Measurements from ENCODE around the gene C3orf38.
"Not testable (repeated sequence)": the region's sequence is repeated elsewhere in the genome, so short reads cannot be mapped to it uniquely, and the experiment has no call there.

Gene C3orf38

GRCh38 chr3:88166419-88166971 is 16.7 kb downstream of the C3orf38 start:
- no peak for DNase-seq

GRCh38 chr3:88167173-88167572 is 17.4 kb downstream of the C3orf38 start:
- no peak for DNase-seq

DNA sequence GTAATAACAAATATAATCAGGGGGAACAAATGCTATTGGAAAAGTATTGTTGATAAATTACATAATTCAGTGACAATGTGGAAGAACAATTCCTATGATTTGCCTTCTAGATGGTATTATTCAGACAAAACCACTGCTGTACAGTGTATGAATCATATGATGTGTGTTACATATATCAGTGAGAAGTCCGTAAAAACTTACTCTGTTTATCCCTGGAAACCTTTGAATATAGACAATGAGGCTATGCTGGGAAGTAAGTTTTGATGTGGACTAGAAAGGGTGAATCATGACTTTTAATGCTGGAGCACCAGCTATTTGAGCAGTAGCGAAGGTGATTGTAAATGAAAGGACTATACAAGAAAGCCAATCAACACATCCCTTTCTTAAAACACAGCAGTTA is 17.9 kb downstream of the C3orf38 start:
- DNase-seq = no peak

DNA sequence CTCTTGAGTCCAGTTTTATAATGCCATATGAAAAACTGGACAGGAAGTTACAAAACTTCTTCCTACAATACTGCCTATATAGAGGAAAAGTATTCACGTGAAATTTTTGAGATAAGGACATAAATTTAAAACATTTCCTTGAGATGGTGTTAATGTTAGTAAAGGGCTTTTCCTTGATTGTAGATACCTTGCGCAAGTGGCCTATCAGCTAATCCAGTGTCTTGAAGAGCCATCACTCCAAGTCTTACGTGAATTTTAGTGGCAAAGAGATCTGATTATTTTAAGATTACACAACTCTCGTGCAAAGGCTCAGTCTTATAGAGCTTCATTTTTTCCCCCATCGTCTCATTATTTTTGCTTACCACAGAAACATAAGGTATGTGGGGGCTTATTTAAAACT is 18.4 kb downstream of the C3orf38 start:
- no peak for DNase-seq

DNA sequence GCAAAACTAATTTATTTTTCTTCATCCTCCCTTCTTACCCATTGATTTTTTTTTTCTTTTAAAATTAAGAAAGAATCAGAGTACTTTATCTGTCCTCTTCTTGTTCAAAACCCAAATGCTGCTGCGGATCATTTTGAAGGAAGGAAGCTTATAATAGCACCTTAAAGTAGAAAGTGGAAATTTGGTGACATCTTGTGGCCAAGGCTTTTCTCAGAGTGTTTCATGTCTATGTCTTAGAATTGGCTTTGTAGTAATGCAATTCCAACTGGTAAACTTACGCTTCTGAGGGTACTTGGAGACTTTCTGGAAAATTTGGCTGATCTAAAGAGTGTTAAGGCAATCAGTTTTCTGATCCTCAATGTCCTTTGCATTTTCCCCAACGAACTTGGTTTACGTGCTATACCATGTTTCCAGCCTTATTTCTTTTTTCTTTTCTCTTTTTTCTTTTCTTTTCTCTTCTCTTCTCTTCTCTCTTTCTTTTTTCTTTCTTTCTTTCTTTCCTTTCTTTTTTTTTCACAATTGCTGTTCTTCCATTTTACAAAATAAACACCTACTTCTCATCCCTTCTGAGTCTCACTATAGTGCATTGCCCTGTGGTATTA is 30.7 kb downstream of the C3orf38 start:
- peak; percentile 43 for DNase-seq

DNA sequence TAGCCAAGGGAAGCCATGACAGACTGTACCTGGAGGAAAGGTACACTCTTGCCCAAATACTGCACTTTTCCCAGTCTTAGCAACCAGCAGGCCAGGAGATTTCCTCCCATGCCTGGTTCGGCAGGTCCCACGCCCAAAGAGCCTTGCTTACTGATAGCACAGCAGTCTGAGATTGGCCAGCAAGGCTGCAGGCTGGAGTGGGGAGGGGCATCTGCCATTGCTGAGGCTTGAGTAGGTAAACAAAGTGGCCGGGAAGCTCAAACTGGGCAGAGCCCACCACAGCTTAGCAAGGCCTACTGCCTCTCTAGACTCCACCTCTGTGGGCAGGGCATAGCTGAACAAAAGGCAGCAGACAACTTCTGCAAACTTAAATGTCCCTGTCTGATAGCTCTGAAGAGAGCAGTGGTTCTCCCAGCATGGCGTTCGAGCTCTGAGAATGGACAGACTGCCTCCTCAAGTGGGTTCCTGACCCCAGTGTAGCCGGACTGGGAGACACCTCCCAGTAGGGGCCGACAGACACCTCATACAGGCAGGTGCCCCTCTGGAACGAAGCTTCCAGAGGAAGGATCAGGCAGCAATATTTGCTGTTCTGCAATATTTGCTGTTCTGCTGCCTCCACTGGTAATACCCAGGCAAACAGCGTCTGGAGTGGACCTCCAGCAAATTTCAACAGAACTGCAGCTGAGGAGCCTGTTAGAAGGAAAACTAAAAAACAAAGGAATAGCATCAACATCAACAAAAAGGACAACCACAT is 32.6 kb downstream of the C3orf38 start:
- DNase-seq = not testable (repeated sequence)

- no peak for DNase-seq
Measured at GRCh38 chr3:88188436-88188835, 38.7 kb downstream of the C3orf38 start.

GRCh38 chr3:88189361-88189810 is 39.6 kb downstream of the C3orf38 start:
- no peak for DNase-seq

GRCh38 chr3:88191872-88192409 is 42.2 kb downstream of the C3orf38 start:
- no peak for DNase-seq

GRCh38 chr3:88192631-88193030 is 42.9 kb downstream of the C3orf38 start:
- DNase-seq = no peak

- DNase-seq = no peak
Measured at GRCh38 chr3:88195951-88196434, 46.2 kb downstream of the C3orf38 start.

- no peak for DNase-seq
Measured at GRCh38 chr3:88198121-88198520, 48.4 kb downstream of the C3orf38 start.

- peak; percentile 7 for DNase-seq
Measured at GRCh38 chr3:88203642-88204055, 53.9 kb downstream of the C3orf38 start.

Measured in GDM1 (cell line).